Measurements from ENCODE around the gene GPX4.
"Not testable (repeated sequence)": the region's sequence is repeated elsewhere in the genome, so short reads cannot be mapped to it uniquely, and the experiment has no call there.

GPX4 gene

GRCh38 chr19:1104311-1105007 lies 665 bp downstream of the GPX4 start:
- no peak for DNase-seq

- no peak for DNase-seq
These were observed 1.4 kb downstream of the GPX4 start for GRCh38 chr19:1105008-1105872.

- no peak for DNase-seq
These were observed 2.4 kb downstream of the GPX4 start for GRCh38 chr19:1105873-1106840.

- no peak for DNase-seq
These were observed 3.3 kb downstream of the GPX4 start for GRCh38 chr19:1106841-1107660.

- no peak for DNase-seq
These were observed 4.0 kb downstream of the GPX4 start for GRCh38 chr19:1107661-1108261.

GRCh38 chr19:1108291-1109031 lies 4.7 kb downstream of the GPX4 start:
- no peak for DNase-seq

- no peak for DNase-seq
These were observed 5.3 kb downstream of the GPX4 start for GRCh38 chr19:1109032-1109551.

- DNase-seq: no peak
These were observed 6.2 kb downstream of the GPX4 start for GRCh38 chr19:1109697-1110671.

- DNase-seq: no peak
These were observed 7.2 kb downstream of the GPX4 start for GRCh38 chr19:1110809-1111640.

- DNase-seq: no peak
These were observed 8.0 kb downstream of the GPX4 start for GRCh38 chr19:1111641-1112267.

- no peak for DNase-seq
These were observed 8.7 kb downstream of the GPX4 start for GRCh38 chr19:1112268-1113029.

GRCh38 chr19:1113030-1113985 lies 9.5 kb downstream of the GPX4 start:
- no peak for DNase-seq

- DNase-seq: no peak
These were observed 10.2 kb downstream of the GPX4 start for GRCh38 chr19:1113986-1114483.

GRCh38 chr19:1114728-1115127 lies 10.9 kb downstream of the GPX4 start:
- DNase-seq: not testable (repeated sequence)

GRCh38 chr19:1115646-1116420 lies 12.0 kb downstream of the GPX4 start:
- DNase-seq: no peak
